Esophagus squamous epithelium (tissue), 4 donors: ENCODE data around the gene LTB4R.

Experiments
- POLR2A ChIP-seq, 4 donors: fragments of 450-650 bp; IDR thresholded peaks; one replicate each; pipeline ENCODE4 v1.6.1; 2017; ENCODE audit warnings: antibody characterized with exemption in 4 of 4, mild to moderate bottlenecking in 4 of 4, moderate library complexity in 3 of 4
- TF ChIP-seq, protein P1 (sequence below), 6 experiments: fragments of 450-650 bp in 4 of 6; fragments of 200-600 bp in 2 of 6; sonication (generic) in 2 of 6; IDR thresholded peaks; one replicate each; pipeline ENCODE4 v1.5.1; 2016 to 2019; ENCODE audit warnings: antibody characterized with exemption in 6 of 6, mild to moderate bottlenecking in 4 of 6, moderate library complexity in 4 of 6

DNA sequence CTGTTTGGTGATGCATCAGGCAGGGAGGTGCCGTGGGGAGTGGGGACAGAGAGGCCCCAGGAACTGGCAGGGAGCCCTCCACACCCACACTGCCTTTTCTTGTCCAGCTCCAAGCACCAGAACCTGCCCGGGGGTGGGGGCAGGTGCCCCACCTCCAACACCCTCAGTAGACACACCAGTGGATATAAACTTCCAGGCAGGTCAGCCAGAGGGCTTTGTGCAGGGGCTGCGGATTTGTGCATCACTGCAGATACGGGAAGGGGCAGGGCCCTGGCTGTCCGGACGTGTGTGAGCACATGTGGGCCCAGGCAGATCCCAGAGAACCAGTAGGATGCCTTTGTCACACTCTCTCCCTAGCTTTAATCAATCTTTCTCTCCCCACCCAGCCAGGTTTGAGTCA lies 47.0 kb upstream of the LTB4R start:
- TF ChIP-seq, protein P1, sequence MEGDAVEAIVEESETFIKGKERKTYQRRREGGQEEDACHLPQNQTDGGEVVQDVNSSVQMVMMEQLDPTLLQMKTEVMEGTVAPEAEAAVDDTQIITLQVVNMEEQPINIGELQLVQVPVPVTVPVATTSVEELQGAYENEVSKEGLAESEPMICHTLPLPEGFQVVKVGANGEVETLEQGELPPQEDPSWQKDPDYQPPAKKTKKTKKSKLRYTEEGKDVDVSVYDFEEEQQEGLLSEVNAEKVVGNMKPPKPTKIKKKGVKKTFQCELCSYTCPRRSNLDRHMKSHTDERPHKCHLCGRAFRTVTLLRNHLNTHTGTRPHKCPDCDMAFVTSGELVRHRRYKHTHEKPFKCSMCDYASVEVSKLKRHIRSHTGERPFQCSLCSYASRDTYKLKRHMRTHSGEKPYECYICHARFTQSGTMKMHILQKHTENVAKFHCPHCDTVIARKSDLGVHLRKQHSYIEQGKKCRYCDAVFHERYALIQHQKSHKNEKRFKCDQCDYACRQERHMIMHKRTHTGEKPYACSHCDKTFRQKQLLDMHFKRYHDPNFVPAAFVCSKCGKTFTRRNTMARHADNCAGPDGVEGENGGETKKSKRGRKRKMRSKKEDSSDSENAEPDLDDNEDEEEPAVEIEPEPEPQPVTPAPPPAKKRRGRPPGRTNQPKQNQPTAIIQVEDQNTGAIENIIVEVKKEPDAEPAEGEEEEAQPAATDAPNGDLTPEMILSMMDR (IDR thresholded peaks at IDR 0.05) = no peak
- TF ChIP-seq POLR2A (IDR thresholded peaks at IDR 0.05) = no peak
